Limb (tissue), 2 donors: ENCODE measurements around the gene RYR1.
A peak's percentile ranks its signal among the peaks of the same experiment; 100 is the strongest.

ENCODE experiments used
- DNase-seq, 2 donors: peaks; one replicate each; pipeline ENCODE4 v3.0.0-alpha.2; 2016; ENCODE audit errors: extremely low spot score in 2 of 2

Gene RYR1

DNA sequence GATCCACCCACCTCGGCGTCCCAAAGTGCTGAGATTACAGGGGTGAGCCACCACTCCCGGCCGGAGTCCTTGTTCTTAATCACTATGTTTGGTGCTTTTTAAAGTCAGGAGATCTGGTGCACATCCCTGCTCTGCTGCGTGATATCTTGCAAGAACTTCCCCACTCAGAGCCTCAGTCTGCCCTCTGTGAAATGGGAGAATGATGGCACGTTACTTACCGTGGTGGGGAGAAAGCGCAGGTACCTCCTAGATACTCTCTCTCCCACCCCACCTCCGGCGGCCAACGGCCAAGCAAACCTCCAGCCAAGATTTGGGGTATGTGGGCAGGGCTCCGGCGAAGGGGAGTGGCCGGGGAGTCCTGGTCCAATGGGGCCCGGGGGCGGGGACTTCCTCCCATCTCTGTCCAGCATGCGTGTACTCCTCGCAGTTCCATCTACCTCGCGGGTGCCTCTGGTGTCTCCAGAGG lies at the start of gene RYR1:
TSS of gene RYR1 (plus strand) at position 424 of the 466 bp plus-strand sequence. CDS start 139 bp downstream, outside the sequence.
- peak; percentile 58 to 75 for DNase-seq

DNA sequence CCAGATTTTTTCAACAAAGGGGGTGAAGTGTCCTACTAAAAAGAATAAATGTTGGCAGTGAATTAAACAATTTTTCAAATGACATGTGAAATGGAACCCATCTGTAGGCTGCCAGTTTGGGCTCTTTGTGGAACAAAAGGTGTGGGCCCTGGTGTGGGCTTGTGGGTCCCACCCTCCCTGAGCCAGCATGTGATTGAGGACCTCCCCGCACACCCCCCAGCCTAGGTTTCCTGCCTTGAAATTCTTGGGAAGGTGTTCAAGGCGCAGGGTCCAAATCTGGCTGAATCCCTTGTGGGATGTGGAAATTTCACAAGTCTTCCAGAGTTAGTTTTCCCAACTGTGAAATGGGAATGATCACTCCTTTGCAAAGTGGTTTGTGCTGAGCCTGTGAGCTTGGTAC lies 49.7 kb upstream of the RYR1 start:
- DNase-seq, result peak in 1 of 2 donors; percentile 11

DNA sequence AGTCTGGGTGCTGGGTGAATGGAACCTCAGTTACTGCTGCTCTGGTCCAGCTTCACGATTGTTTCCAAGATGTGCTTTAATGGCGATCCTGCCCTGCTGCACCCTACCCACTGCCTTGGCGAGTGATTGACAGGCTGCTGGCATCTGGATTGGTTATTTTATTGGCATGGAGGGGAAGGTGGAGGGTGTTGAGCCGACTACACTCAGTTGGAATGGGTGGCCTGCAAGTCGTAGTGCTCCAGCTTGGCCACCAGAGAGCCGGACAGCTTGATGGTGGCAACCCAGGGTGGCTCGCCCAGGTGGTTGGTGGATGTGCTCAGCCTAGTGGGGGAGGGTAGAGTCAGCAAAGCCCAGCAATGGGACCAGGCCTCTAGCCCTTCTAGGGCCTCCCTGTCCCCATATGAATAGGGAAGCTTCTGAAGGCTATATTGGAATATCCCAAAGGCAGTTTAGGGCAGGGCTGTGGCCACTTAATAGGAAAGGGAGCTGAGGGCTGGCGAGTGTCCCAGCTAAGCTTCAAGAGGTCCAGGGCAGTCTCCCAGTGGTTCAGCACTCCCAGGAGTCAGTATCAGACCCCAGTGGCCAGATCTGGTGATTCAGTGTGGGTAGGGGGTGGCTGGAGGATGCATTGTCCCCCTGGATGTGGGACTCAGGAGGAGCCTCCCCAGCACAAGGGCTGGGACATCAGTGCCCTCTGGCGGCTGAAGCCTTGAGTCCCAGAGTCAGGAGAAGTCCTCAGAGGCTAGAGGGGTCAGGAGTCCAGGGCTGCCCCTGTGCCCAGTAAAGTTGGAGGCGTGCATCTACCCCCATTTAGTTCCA lies 49.1 kb upstream of the RYR1 start:
- peak in 1 of 2 donors; percentile 40 for DNase-seq

DNA sequence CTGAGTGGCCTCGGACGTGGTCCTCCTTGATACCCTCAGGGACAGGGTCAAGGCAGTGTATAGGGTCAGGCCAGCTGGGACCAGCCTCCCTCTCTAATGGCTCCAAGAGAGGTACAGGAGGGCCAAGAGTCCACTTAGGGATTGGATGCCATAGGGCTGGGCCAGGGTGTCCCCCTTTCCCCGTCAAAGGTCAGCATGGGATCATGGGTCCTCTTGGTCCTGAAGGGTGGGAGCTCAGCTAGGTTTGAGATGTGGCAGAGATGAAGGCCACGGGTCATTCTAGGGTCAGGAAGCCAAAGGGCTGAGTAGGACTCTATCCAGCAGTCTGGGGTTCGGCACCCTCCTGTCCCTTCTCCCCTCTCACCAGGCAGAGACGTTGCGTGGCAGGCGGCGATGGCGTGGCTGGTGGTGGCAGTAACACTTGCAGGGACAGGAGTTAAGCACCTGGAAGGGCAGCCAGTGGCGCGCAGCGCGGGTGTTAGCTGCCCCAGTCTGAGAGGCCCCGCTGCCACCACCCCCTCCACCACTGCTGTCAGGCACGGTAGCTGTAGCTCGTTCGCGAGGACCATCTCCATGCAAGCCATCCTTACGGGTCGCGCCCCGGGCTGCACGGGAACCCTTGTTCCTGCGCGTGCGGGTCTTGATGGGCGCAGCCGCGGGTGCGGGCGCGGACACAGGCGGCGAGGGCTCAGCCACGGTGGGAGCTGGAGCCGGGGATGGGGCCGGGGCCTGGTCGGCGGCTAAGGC lies 48.3 kb upstream of the RYR1 start:
- DNase-seq, result peak in 1 of 2 donors; percentile 43

DNA sequence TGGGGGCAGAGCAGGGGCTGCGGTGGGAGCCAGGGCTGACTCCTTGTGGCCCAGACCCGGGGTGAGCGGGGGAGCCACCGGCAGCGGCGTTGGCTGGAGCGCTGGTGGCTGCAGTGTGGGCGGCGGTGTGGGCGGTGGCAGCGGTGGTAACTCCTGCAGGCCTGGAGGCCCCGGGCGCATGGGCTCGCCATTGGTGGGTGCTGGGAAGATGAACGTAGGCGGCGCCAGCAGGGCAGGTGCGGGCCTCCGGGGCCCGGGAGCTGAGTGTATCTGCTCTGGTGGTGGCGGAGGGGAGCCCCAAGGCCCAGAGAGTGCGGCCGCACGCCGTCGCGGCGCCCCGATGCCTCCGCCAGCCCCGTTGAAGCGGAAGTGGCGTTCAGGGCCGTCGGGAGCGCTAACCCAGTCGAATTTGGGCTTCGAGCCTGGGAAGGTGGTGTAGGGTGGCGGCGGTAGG lies 47.7 kb upstream of the RYR1 start:
- DNase-seq, result peak in 1 of 2 donors; percentile 36

DNA sequence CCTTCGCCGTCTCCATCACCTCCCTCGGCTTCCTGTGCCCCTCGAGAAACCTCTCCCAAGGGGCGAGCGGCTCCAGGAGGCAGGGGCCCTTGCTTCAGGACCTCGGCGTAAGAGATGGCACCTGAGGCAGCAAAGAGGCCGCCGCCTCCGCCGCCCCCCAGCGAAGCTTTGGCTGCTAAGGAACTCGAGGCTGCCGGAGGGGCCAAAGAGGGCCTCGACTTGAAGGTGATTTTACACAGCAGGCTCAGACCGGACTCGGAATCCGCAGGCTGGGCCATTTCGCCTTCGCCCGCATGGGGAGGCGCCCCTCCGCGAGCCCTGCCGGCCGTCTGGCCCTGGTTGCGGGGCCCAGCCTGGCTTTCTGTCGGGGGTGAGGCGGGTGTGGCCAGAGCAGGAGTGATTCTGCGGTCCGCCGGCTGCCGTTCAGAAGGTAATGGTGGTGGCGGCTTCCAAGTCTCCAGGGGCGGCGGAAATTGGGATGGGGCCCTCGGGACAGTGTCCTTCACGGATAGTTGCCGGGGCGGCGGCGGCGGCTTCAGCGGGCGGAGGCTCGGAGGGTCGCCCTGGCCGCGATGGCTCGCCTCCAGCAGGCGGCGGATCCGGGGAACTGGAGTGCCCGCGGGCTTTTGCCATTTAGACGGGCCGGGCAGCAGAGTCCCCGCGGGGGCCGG lies 47.1 kb upstream of the RYR1 start:
- DNase-seq, result peak in 1 of 2 donors; percentile 42

DNA sequence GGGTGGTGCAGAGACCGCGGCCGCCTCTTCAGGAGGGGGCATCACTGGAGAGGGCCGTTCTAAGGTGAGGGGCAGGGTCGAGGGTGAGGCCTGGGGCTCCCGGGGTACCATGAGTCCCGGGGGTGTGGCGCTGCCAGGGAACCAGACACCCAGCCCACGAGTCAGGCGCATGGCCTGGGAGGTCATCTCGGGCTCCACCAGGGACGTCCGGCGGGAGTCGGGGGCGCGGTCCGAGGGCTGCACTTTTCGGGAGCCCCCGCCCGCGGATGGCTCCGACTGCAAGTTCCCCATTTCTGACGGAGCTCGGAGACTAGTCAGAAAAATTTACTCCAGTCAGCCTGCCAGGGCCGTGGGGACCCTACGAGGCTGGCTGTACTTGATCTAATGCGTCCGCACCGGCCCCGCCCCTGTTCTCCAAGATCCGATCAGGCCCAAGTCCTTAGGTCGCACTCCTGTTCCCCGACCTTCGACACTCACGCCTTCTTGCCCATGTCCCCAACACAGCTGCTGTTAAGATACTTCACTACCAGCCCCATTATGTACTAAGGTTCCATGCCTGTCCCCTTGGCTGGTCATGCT lies 46.4 kb upstream of the RYR1 start:
- peak in 1 of 2 donors; percentile 47 for DNase-seq

DNA sequence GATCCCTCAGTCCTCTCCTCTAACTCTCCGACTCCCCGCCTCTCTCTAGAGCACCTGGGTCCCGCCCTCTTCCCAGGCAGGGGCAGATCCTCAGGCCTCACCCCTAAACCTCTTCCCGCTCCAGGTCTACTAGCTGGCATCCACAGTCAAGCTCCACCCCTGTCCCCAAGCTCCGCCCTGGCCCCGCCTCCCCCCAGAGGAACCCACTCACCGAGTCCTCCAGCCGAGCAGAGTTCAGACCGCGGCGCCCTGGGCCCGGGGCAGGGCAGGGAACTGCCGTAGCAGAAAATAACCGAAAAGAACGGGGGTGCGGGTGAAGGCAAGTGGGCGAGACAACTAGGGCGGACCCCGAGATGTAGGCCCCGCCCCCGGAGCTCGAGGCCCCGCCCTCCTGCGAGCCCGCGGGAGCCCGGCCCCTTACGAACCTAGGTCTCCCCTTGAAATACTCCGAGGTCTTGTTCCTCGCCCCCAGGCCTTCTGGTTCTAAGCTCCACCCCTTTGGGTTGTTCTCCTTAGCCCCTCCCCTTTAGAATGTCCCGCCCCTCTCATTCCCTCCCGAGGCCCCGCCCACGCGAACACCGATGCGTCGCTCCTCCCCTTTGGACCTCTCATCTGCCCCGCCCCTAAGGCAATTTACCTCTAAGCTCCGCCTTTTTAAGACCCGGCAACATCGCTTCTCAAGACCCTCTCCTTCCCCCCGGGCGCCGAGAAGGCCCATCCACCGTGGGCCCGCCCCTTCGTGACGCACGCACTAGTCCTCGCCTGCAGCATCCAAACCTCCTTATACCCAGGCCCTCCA lies 45.7 kb upstream of the RYR1 start, which contains the start of gene GGN:
TSS of gene GGN (minus strand) at position 485 of the 799 bp plus-strand sequence. CDS start 773 bp downstream, outside the sequence.
- peak; percentile 52 to 86 for DNase-seq

DNA sequence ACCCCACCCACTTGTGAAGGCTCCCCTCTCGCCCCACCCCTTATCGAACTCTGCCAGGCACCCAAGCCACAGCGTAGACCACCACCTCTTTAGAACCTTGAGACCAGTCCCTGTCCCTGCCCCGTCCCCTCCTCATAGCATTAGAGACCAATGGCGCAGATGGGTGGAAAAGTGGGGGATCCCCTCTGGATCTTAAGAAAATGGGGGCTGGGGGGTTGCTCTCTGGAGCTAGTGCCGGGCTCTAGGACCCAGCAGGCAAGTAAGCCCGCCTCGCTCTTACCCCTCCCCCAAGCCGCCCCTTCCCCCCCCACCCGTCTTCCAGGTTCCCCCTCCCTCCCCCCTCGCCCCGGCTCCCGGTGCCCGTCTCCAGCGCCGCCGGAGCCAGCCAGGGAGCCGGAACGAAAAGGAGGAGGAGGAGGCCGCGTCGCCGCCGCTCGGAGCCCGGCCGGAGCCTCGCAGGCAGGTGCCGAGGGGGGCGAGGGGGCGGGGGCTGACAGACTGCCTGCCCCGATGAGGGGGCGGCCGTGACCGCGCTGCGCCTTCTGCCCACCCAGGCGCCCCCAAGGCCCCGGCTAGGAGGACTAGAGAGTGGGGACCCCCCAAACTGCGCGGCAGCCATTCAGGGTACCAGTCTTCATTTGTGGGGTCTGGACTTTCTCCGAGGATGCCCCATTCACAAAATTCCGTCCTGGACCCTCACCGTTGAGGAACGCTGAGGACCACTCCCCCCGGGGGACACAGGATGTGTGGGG lies 45.0 kb upstream of the RYR1 start, which contains the start of gene SPRED3:
TSS of gene SPRED3 (plus strand) at position 349 of the 752 bp plus-strand sequence. CDS start 1,606 bp downstream, outside the sequence.
- peak in 1 of 2 donors; percentile 79 for DNase-seq

DNA sequence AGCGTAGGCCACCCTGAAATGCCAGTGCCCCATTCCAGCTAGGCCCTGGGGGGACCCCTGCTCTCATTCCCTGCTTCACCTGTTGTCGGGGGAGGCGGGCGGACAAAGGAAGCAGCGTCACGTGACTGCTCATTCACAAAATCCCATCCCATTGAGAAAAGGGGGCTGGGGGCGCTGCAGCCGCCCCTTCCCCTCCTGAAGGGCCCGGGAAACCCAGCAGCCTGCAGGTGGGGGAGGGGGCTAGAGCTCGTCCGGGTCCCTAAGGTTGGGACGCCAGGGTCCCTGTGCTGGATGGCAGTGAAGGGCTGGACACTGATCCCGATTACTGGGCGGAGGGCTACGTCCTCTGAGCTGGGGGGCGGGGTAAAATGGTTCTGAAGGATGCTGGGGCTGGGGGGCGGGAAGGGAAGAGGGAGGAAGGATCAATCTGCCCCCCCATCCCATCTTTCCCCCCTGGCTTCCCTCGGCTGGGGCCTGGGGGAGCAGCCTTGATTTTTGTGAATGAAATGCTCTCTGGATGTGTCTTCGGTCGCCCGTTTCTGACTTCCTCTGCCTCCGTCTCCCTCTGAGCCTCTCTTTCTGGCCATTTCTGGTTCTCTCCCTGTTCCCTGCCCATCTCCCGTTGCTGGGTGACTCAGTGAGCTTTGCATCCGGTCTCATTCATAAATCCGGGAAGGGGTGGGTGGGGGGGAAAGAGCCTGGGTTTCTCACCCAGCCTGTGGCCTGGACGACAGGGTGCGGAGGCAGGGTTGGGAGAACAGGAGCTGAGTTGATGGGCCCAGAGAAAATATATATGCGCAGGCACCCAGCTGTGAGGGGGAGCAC lies 44.2 kb upstream of the RYR1 start:
- peak in 1 of 2 donors; percentile 63 for DNase-seq

DNA sequence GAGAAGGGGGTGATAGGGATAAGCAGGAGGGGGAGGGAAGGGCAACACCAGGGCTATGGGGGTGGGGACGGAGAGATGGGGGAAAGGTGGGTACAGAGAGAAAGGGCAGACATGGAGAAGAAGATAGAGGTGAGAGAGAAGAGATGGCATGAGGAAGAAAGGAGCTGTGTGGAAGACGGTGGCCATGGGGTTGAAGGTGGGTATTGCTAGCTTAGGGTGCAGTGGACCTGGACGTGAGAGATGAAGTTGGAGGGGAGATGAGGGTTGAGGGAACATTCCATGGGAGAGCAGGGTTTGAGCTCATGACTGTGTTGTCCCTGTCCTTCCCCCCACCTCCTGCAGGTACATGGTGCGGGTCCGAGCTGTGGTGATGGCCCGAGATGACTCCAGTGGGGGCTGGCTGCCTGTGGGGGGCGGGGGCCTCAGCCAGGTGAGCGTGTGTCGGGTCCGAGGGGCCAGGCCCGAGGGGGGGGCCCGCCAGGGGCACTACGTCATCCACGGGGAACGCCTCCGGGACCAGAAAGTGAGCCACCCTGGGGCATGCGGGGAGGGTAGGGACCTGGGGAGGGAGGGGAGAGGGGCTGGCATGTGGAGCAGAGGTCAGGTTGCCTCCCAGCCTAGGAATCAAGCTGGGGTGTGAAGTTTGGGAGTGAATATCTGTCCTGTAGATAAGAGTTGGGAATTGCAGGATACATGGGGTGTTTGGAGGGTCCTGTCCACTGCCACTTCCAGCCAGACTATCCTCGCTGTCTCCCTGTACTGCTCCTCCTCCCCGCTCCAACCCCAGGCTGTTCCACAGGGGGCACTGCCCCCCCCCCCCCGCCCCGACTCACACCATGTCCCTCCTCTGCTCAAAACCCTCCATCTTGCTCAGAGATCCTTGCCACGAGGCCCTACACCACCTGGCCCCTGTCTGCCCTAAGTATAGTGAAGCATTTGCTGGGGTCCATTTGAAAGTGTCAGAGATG lies 43.2 kb upstream of the RYR1 start:
- DNase-seq, result peak in 1 of 2 donors; percentile 44

DNA sequence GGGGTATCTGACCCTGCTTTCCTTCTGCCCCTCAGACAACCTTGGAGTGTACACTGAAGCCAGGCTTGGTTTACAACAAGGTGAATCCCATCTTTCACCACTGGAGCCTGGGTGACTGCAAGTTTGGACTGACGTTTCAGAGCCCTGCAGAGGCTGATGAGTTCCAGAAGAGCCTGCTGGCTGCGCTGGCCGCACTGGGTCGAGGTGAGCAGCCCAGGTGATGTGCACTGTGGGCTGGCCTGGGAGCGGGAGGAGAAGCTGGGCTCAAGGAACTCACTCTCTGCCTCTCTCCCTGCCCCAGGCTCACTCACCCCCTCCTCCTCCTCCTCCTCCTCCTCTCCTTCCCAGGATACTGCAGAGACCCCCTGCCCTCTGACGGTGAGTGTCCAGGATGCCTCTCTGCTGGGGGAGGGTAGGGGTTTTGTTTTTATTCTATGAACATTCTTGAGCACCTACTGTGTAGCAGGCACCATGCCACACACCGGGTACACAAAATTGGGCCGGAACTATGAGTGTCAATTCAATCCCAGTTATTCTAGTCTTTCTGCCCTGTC lies 41.5 kb upstream of the RYR1 start:
- DNase-seq, result no peak

DNA sequence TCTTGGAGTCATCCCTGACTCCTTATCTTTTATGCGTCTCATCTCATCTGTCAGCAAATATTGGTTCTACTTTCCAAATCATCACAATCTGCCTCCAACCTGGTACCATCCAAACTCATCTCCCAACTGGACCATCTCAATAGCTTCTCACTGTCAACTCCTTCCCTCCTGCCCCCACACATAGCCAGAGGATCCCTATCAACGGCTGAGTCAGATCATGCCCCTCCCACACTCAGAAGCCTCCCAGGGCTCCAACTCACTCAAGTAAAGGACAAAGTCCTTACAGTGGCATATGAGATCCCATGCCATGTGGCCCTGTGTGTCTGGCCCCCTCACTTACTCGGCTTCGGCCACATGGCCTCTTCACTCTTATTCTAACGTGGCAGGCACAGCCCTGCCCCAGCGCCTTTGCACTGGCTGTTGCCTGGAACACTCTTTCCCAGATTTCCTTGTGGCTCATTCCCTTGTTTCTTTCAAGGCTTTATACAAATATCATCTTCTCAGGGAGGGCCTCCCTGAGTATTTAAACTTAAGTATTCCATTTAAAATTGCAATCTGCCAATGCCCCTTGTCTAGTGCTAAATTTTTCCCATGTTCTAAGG lies 40.7 kb upstream of the RYR1 start:
- DNase-seq, result no peak

DNA sequence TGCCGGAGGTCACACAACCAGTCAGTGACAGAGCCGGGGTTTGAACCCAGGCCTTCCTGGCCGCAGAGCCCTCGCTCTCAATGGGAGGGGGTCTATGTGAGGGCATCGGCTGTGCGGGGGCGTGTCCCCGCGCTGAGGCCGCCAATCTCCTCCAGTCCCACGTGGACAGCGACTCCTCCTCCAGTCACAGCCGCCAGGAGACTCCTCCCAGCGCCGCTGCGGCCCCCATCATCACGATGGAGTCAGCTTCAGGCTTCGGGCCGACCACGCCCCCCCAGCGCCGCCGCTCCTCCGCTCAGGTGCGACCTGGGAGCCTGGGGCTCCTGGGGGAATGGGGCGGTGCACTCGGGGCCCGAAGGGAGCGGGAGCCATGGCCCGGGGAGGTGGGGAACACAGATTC lies 39.0 kb upstream of the RYR1 start:
- peak in 1 of 2 donors; percentile 60 for DNase-seq

DNA sequence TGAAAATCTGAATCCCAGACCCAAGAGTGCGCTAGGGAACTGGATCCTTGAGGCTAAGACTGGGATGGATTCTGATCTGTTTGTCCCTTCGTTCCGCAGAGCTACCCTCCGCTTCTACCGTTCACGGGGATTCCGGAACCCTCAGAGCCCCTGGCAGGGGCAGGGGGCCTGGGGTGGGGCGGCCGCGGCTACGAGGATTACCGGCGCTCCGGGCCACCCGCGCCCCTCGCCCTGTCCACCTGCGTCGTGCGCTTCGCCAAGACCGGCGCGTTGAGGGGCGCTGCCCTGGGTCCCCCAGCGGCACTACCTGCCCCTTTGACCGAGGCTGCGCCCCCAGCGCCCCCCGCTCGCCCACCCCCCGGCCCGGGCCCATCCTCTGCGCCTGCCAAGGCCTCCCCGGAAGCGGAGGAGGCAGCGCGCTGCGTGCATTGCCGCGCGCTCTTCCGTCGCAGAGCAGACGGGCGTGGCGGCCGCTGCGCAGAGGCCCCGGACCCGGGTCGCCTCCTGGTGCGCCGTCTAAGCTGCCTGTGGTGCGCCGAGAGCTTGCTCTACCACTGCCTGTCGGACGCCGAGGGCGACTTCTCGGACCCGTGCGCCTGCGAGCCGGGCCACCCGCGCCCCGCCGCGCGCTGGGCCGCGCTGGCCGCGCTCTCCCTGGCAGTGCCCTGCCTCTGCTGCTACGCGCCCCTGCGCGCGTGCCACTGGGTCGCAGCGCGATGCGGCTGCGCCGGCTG lies 37.9 kb upstream of the RYR1 start:
- DNase-seq, result no peak

DNA sequence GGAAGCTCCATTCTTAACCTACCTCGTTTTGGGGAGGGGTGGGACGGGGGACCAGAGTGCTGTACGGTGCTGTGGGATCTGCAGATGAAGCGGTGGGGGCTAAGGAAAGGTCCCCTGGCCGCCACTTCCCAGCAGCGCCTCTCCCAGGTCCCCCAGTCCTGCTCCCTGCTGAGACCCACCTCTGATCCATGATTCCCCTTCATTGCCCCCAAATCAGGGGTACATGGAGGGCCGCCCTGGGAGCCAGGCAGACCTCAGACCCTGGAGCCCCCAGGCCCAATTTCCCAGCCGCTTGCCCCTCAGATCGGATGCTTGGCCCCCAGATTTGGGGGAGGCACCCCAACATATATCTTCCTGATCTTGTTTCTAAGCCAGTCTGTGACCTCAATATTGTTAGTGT lies 34.4 kb upstream of the RYR1 start:
- no peak for DNase-seq
